Keratinocyte (primary cell): ENCODE results near the gene KLHL29. TPM values are rescaled to one million over a fixed set of nuclear protein-coding genes. Genes with fewer than 3 reads are reported as not detected.

Experiments
- DNase-seq: peaks from one replicate; pipeline ENCODE4 v3.0.0-alpha.2; 2011; ENCODE audit warnings: low read depth, missing footprints, low spot score
- FAIRE-seq: peaks from 2 replicates; lab custom pipeline; 2011; peaks lifted over from hg19 to GRCh38; lab: Jason Lieb, UNC
- H2AFZ ChIP-seq: 2 replicates; pipeline ENCODE4 v1.6.0; 2012; ENCODE audit warnings: low read length, control low read depth, inconsistent platforms; ENCODE audit not compliant: control insufficient read depth
- H3K27ac ChIP-seq: 2 replicates; pipeline ENCODE4 v1.5.1; 2011; ENCODE audit warnings: low read length; ENCODE audit not compliant: control insufficient read depth, insufficient read depth
- H3K27me3 ChIP-seq: 3 replicates; pipeline ENCODE4 v1.6.0; 2011; ENCODE audit warnings: low read length; ENCODE audit not compliant: control insufficient read depth, insufficient read depth; ENCODE audit errors: extremely low read depth
- H3K36me3 ChIP-seq, 2 experiments: 2 replicates in 1 of 2; 3 replicates in 1 of 2; pipeline ENCODE4 v1.5.1; 2011; ENCODE audit warnings: low read length in 2 of 2, mild to moderate bottlenecking in 1 of 2; ENCODE audit not compliant: control insufficient read depth in 2 of 2, insufficient read depth in 2 of 2; ENCODE audit errors: extremely low read depth in 1 of 2
- H3K4me1 ChIP-seq: 3 replicates; pipeline ENCODE4 v1.5.1; 2011; ENCODE audit warnings: low read length; ENCODE audit not compliant: control insufficient read depth, insufficient read depth; ENCODE audit errors: extremely low read depth
- H3K4me2 ChIP-seq: 3 replicates; pipeline ENCODE4 v1.6.0; 2011; ENCODE audit warnings: low read depth, low read length; ENCODE audit not compliant: control insufficient read depth, insufficient read depth; ENCODE audit errors: extremely low read depth
- H3K4me3 ChIP-seq, 3 experiments: fragments of 200-600 bp in 1 of 3; sonication (generic) in 1 of 3; 2 replicates in 2 of 3; 3 replicates in 1 of 3; pipeline ENCODE4 v1.5.1; 2011 to 2016; ENCODE audit warnings: low read length in 3 of 3, mild to moderate bottlenecking in 3 of 3, control low read depth in 2 of 3, inconsistent platforms in 1 of 3, low read depth in 1 of 3, mixed read lengths in 1 of 3, mixed run types in 1 of 3, moderate library complexity in 1 of 3; ENCODE audit not compliant: control insufficient read depth in 2 of 3, insufficient read depth in 2 of 3; ENCODE audit errors: extremely low read depth in 1 of 3
- H3K79me2 ChIP-seq: 2 replicates; pipeline ENCODE4 v1.6.0; 2012; ENCODE audit warnings: low read length; ENCODE audit not compliant: control insufficient read depth, insufficient read depth
- H3K9ac ChIP-seq: 3 replicates; pipeline ENCODE4 v1.6.0; 2011; ENCODE audit warnings: low read length; ENCODE audit not compliant: control insufficient read depth, insufficient read depth; ENCODE audit errors: extremely low read depth
- H3K9me1 ChIP-seq: 3 replicates; pipeline ENCODE4 v1.6.0; 2011; ENCODE audit warnings: low read length; ENCODE audit not compliant: control insufficient read depth, insufficient read depth; ENCODE audit errors: extremely low read depth
- H3K9me3 ChIP-seq: 2 replicates; pipeline ENCODE4 v1.5.1; 2012; ENCODE audit warnings: low read depth, low read length; ENCODE audit not compliant: control insufficient read depth
- H4K20me1 ChIP-seq: 3 replicates; pipeline ENCODE4 v1.6.0; 2011; ENCODE audit warnings: low read length; ENCODE audit not compliant: control insufficient read depth, insufficient read depth; ENCODE audit errors: extremely low read depth
- EZH2 ChIP-seq: IDR thresholded peaks from one replicate; pipeline ENCODE4 v1.6.1; 2012; ENCODE audit warnings: inconsistent platforms, mild to moderate bottlenecking, low read length, moderate library complexity
- dilution Hi-C: fragments of 300-500 bp; cut with MboI; formaldehyde crosslinking; loops from one replicate; pipeline ENCODE4 v1.7.0; 2020; ENCODE audit warnings: low sequenced_read_pairs; ENCODE audit not compliant: extremely low pct_ligation_motif_present
- polyA plus RNA-seq, 5 experiments: library from polyadenylated mRNA; depleted of rRNA in 3 of 5; stranded (reverse) in 3 of 5; stranded (forward) in 1 of 5; unstranded in 1 of 5; fragments of >200 nt; gene quantifications; 1 replicate in 1 of 5; 2 replicates in 3 of 5; 3 replicates in 1 of 5; pipeline versions ENCODE4 v1.2.1 to v1.2.3, GENCODE V29; 2011 to 2012; ENCODE audit warnings: missing spikeins in 2 of 5, low read depth in 1 of 5, low replicate concordance in 1 of 5
- TF ChIP-seq, protein P1 (sequence below), 3 experiments: IDR thresholded peaks in 1 of 3; conservative IDR thresholded peaks in 1 of 3; optimal IDR thresholded peaks in 1 of 3; 2 replicates in 2 of 3; 3 replicates in 1 of 3; pipeline versions ENCODE3 to v1.5.1; 2011; ENCODE audit warnings: low read length in 3 of 3, mild to moderate bottlenecking in 3 of 3, moderate library complexity in 2 of 3, control low read depth in 1 of 3, inconsistent platforms in 1 of 3; ENCODE audit not compliant: insufficient read depth in 2 of 3; ENCODE audit errors: extremely low read depth in 1 of 3

The KLHL29 gene
- polyA plus RNA-seq, 1 donor (not counting 4 experiments of a cell fraction or from before 2014, with no cell fraction given) = 4.7 TPM

DNA sequence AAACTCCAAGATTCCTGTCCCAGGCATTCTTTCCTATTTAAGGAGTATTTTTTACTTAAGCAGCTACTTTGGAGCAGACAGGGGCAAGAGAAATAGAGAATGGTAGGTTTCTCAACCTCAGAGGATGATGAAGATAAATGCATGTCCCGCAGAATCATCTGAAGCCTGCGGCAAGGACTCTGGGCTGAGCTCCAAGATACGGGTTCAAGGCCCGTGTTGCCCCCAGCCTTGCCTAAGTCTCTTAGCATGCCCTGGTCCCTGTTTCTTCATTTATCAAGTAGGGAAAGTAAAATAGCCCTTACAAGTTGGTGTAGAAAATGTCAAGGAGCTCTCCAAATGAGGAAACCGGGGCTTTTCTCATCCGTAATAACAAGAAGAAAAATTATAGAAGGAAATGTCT is 214.0 kb downstream of the KLHL29 start:
- no peak for DNase-seq
- H3K4me3 ChIP-seq = no peak overlapping the region
- no peaks in the 10 kb centered on the region for H3K79me2 ChIP-seq
- peaks cover 3% of the 10 kb centered on the region for H3K4me1 ChIP-seq
- no peak overlapping the region for H3K4me2 ChIP-seq
- TF ChIP-seq, protein P1, sequence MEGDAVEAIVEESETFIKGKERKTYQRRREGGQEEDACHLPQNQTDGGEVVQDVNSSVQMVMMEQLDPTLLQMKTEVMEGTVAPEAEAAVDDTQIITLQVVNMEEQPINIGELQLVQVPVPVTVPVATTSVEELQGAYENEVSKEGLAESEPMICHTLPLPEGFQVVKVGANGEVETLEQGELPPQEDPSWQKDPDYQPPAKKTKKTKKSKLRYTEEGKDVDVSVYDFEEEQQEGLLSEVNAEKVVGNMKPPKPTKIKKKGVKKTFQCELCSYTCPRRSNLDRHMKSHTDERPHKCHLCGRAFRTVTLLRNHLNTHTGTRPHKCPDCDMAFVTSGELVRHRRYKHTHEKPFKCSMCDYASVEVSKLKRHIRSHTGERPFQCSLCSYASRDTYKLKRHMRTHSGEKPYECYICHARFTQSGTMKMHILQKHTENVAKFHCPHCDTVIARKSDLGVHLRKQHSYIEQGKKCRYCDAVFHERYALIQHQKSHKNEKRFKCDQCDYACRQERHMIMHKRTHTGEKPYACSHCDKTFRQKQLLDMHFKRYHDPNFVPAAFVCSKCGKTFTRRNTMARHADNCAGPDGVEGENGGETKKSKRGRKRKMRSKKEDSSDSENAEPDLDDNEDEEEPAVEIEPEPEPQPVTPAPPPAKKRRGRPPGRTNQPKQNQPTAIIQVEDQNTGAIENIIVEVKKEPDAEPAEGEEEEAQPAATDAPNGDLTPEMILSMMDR (optimal IDR thresholded peaks at IDR 0.05 in 1 of 3, IDR thresholded peaks at IDR 0.05 in 1 of 3, conservative IDR thresholded peaks at IDR 0.05 in 1 of 3; ENCODE audit: extremely low read depth in 1 of 3, insufficient read depth in 2 of 3, low read length in 3 of 3) = no peak
- no peak for TF ChIP-seq EZH2
- no peak overlapping the region for H3K27ac ChIP-seq
- no peaks in the 10 kb centered on the region for H3K9me1 ChIP-seq
- no peak overlapping the region for H2AFZ ChIP-seq
- no peaks in the 10 kb centered on the region for H3K27me3 ChIP-seq
- no peak overlapping the region for H3K9ac ChIP-seq
- FAIRE-seq = no peak
- no peaks in the 10 kb centered on the region for H3K9me3 ChIP-seq
- peaks cover 3% of the 10 kb centered on the region for H4K20me1 ChIP-seq
- H3K36me3 ChIP-seq = no peaks in the 10 kb centered on the region
- dilution Hi-C loops = no loop called here

DNA sequence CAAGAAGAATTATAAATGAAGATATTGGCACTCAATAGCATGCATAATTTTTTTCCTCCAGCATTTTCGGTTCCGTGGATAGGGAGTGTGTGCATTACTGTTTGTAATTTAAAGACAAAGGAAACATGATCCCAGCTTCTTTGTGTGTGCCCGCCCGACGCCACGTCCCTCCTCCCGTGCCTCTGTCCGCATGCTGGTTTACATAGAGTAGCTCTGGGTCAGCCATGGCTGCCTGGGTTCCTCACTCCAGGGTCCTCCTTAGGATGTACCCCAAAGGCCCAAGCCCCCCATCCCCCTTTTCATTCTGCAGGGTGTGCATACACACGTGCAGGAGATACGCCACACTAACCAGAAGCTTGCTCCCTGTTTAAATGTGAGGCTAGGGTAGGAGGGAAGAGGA is 214.7 kb downstream of the KLHL29 start:
- TF ChIP-seq, protein P1 (optimal IDR thresholded peaks at IDR 0.05 in 1 of 3, IDR thresholded peaks at IDR 0.05 in 1 of 3, conservative IDR thresholded peaks at IDR 0.05 in 1 of 3; ENCODE audit: extremely low read depth in 1 of 3, insufficient read depth in 2 of 3, low read length in 3 of 3) = no peak
- no peak for TF ChIP-seq EZH2

More for the DNA sequence above, 214.7 kb downstream of the KLHL29 start:
- H3K36me3 ChIP-seq = no peaks in the 10 kb centered on the region
- dilution Hi-C loops = no loop called here
- no peak overlapping the region for H3K27ac ChIP-seq
- peaks cover 3% of the 10 kb centered on the region for H4K20me1 ChIP-seq
- no peak overlapping the region for H3K9ac ChIP-seq
- no peaks in the 10 kb centered on the region for H3K27me3 ChIP-seq
- DNase-seq (no peak), FAIRE-seq (no peak)
- no peaks in the 10 kb centered on the region for H3K79me2 ChIP-seq
- no peaks in the 10 kb centered on the region for H3K9me3 ChIP-seq
- H3K9me1 ChIP-seq = no peaks in the 10 kb centered on the region
- H3K4me3 ChIP-seq = no peak overlapping the region
- no peak overlapping the region for H3K4me2 ChIP-seq
- H2AFZ ChIP-seq = no peak overlapping the region
- H3K4me1 ChIP-seq = peaks cover 3% of the 10 kb centered on the region
